Activated CD8-positive, alpha-beta memory T cell treated with anti-CD3 and anti-CD28 coated beads, Interleukin-2, amount 50 U/mL, for 1 hour (primary cell): ENCODE measurements around the gene MEX3A.
"Not testable (repeated sequence)": the region's sequence is repeated elsewhere in the genome, so short reads cannot be mapped to it uniquely, and the experiment has no call there.

ENCODE experiments used
- DNase-seq: peaks from one replicate; pipeline ENCODE4 v3.0.0-alpha.2; 2020; ENCODE audit errors: extremely low read depth

The MEX3A gene

DNA sequence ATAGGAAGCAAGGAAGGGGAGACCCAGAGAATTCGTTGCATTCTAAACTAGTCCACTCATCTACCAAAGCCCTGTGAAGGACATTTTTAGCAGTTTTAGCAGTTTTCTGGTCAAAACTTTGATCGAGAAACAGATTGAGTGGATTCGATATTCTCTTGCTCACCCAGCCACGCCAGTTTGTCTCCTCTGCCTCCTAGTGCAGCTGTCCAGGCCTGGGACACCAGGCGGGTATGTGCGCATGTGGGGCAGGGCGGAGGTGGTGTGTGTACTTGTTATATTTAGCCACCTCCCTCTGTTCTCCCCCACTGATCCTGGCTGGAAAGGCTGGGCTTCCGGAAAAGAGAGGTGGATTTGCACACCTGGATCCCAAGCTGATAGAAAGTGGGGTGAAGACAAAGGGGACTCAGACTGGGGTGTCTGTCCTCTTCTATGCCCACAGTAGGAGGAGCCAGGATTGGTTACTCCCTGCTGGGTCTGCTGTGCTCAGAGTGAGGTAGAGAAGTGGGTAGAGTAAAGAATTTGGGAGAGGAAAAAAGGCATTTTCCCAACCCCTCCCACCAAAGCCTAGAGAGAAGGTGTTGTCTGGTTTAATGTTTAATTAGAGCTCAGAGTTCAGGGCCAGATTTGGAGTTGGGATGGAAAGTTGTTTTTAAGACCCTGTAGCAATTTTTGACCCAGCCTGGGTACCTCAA lies 36.1 kb upstream of the MEX3A start:
- DNase-seq: no peak

DNA sequence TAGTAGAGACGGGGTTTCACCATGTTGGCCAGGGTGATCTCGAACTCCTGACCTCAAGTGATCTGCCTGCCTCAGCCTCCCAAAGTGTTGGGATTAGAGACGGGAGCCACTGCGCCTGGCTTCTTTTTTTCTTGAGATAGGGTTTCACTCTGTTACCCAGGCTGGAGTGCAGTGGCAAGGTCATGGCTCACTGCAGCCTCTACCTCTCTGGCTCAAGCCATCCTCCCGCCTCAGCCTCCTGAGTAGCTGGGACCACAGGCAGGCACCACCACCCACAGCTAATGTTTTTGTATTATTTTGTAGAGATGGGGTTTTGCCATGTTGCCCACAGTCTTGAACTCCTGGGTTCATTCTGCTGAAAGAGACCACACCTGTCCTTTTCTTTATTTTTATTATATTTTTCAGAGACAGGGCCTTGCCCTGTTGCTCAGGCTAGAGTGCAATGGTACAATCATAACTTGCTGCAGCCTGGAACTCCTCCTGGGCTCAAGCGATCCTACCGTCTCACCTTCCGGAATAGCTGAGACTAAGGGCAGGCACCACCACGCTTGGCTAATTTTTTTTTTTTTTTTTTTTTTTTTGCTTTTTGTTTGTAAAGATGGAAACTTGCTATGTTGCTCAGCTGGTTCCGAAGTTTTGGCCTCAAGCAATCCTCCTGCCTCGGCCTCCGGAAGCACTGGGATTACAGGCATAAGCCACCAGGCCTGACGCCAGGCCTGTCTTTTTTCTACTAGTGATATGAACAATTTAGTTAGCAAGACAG lies 35.3 kb upstream of the MEX3A start:
- DNase-seq: no peak

DNA sequence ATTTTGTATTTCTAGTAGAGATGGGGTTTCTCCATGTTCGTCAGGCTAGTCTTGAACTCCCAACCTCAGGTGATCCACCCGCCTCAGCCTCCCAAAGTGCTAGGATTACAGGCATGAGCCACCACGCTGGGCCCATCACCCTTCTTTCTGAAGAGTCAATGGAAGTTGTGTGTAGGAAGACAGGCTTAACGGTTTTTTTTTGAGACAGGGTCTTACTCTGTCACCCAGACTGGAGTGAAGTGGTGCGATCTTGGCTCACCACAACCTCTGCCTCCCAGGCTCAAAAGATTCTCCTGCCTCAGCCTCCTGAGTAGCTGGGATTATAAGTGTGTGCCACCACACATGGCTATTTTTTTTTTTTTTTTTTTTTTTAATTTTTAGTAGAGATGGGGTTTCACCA lies 34.5 kb upstream of the MEX3A start:
- DNase-seq: not testable (repeated sequence)

DNA sequence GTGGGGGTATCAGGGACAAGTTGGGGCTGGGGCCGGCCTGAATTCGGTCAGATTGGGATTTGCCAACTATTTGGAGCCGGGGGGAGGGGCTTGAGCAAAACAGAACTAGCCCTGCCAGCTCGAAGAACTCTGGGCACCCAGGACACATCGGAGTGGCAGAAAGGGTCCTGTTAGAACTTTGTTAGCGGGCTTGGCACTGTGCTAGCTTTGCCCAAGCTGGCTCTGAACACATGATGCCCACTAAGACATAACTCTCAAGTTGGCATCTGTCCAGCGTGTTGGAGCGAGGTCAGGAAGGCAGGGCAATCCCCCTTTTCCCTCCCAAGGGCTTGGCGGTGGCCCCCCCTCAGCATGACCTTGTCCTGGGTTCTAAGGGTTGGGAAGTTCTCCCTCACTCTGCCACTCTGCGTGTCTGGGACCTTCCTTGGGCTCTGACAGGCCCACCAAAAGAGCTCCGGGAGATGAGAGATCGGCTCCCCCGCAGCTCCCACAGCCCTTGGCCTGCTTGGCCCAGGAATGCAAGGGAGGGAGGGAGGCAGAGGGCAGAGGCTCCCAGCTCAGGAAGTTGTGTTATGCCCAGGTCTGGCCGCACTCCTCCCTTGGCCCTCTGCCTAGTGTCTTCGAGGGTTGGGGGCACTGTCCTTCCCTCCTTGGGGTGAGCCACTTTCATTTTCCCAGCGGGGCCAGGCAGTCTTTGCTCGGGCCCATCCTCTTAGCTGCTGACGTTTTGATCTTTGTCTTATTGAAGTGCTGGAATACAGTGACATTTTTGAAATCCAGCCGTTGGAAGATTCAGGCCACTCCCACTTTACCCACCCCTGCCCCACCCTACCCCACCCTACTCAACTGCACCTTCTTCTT lies 33.5 kb upstream of the MEX3A start:
- no peak for DNase-seq

DNA sequence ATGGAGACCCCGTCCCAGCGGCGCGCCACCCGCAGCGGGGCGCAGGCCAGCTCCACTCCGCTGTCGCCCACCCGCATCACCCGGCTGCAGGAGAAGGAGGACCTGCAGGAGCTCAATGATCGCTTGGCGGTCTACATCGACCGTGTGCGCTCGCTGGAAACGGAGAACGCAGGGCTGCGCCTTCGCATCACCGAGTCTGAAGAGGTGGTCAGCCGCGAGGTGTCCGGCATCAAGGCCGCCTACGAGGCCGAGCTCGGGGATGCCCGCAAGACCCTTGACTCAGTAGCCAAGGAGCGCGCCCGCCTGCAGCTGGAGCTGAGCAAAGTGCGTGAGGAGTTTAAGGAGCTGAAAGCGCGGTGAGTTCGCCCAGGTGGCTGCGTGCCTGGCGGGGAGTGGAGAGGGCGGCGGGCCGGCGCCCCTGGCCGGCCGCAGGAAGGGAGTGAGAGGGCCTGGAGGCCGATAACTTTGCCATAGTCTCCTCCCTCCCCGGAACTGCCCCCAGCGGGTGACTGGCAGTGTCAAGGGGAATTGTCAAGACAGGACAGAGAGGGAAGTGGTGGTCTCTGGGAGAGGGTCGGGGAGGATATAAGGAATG lies 32.8 kb upstream of the MEX3A start:
- no peak for DNase-seq

DNA sequence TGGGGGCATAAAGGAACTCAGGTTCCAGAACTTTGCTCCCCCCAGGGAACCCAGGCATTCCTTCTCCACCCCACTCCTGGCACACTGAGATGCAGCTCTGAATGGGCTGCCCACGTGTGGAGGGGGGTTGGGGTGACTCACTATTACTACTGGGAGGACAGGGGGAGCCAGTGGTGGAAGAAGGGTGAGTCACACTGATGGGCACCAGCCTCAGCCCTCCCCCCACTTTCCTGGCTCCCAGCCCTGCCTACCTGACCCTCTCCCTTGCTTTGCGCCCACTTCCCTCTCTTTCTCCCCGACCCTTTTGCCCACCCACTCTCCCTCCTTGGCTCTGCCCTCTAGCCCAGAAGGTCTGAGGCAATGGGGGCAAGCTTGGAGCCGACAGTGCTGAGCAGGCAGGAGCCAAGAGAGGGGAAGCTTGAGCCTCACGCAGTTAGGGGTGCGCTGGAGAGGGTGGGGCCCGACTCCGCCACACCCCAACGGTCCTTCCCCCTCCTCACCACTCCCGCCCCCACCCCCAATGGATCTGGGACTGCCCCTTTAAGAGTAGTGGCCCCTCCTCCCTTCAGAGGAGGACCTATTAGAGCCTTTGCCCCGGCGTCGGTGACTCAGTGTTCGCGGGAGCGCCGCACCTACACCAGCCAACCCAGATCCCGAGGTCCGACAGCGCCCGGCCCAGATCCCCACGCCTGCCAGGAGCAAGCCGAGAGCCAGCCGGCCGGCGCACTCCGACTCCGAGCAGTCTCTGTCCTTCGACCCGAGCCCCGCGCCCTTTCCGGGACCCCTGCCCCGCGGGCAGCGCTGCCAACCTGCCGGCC lies 32.0 kb upstream of the MEX3A start, which contains the start of gene LMNA:
Gene LMNA (plus strand): TSS at position 611 of the 818 bp plus-strand sequence. CDS start 208 bp downstream, outside the sequence.
- DNase-seq: peak; percentile 77

DNA sequence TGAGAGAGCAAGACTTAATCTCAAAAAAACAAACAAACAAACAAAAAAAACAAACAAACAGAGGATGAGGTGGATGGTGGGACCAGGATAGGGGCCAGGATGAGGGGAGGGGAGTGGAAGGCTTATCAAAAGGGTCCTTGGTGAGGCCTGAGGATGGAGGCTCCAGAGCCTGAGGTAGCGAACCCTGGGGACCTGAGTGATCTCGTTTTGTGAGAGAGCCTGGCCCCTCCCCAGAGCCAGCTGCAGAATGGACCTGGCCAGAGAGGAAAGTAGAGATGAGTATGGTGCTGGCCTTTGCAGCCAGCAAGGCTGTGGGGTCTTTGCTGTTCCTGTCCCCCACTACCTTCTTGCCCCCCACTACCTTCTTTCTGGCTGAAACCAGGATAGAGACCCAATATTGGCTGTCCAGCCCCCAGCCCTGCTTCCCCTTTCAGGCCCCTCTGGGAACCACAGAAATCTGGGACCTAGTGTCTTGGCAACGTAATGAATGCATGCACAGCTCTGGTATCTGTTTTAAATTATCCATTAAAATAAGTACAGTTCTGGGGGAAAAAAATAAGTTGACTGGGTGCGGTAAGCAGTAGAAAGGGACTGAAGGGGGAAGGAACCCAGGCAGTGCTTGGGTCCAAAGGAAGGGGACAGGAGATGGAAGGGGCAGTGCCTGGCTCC lies 31.2 kb upstream of the MEX3A start:
- no peak for DNase-seq

DNA sequence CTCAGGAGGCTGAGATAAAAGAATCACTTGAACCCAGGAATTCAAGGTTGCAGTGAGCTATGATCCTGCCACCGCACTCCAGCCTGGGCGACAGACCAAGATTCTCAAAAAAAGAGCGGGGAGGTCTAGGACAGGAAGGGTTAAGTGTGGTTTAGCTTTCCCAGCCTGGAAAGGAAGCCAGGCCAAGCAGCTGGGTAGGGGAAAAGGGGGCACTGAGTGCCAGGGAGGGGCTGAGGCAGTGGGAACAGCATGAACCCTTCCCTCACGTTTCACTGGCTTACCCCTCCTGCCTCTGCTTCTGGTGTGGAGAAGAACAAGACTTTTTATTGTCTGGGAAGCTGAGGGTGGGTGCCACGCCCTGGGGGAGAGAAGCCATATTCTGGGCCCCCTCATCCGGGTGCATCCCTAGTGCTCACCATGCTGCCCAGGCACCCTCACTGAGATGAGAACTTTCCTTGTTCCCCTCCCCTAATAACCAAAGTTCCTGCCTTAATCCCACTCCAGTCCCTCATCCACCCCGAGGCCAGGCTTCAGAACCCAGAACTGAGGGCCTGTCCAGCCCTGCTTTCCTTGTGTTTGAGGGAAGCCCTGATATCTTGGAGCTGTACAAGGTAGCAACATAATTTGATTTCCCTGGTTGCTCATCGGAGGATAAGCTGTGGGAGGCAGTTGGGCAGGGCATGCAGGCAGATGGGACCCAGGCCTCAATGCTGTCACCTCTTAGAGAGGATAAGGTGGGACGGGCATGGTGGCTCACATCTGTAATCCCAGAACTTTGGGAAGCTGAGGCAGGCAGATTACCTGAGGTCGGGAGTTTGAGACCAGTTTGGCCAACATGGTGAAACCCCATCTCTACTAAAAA lies 30.2 kb upstream of the MEX3A start:
- DNase-seq: no peak

DNA sequence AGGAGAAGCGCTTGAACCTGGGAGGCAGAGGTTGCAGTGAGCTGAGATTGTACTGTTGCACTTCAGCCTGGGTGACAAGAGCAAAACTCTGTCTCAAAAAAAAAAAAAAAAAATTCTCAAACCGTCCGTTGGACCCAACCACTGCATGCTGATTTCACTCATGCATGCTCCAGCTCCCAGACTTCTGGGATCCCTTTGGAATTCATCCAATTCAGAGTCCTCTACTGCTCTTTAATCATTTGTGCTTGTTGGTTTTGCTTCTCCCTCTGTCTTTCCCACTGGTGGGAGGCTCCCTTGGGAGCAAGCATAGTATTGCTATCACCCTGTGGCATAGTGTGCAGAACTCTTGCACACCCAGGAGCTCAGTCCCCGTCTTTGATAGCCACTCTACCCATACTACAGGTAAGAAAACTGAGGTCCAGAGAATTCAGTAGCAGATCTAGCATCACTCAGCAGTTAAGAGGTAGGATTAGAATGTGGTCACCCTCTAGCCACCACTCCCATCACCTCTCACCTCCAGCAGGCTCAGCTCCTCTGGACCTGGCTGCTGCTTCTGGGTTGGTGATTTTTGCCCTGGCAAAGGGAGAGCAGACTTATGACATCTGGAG lies 29.2 kb upstream of the MEX3A start:
- no peak for DNase-seq

DNA sequence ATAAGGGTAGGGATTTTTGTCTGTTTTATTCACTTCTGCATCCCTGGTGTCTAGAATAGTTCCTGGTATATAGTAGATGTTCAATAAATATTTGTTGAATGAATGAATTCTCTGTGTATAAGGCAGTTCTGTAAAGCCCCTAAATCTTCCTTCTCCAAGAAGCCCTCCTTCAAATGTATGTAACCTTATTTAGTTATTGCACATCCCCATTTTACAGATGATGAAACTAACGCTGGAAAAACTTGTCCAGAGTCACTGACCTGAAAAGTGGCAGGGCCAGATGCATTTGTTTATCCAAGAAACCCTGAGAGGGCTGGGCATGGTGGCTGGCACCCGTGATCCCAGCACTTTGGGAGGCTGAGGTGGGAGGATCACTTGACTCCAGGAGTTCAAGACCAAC lies 28.0 kb upstream of the MEX3A start:
- DNase-seq: no peak

DNA sequence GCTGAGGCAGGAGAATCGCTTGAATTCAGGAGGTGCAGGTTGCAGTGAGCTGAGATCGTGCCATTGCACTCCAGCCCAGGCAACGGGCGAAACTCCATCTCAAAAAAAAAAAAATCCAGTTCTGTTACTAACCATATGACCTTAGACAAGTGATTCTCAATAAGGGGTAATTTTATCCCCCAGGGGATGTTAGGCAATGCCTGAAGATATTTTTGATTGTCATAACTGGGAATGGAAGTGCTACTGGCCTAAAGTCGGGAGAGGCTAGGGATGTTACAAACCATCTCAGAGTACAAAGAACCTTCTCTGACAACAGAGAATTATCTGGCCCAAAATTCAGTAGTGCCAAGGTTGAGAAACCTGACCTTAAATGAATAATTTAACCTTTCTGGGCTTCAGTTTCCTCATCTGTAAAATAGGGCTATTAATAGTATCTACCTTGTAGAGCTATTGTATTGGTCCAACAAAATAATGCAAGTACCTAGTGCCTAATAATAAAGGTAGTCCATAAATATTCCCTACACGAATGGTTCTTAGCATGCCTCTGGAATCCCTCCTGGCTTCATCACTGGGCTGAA lies 26.5 kb upstream of the MEX3A start:
- no peak for DNase-seq

DNA sequence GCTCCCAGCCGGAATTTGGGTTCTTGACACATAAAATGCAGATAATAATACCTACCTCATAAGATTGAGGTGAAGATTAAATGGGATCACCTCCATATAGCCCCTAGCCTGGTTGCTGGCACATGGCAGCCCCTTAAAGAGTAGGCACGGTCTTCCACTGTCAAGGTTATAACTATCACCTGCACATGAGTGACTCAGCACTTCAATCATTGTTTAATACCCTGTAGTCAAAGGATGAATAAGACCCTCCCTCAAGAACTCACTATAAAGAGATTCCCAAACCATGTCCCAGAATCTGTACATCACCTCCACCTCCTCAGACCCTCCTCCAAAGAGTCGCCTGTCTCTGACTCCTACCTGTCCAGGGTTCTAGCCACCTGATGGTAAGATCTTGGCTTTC lies 25.8 kb upstream of the MEX3A start:
- DNase-seq: no peak

DNA sequence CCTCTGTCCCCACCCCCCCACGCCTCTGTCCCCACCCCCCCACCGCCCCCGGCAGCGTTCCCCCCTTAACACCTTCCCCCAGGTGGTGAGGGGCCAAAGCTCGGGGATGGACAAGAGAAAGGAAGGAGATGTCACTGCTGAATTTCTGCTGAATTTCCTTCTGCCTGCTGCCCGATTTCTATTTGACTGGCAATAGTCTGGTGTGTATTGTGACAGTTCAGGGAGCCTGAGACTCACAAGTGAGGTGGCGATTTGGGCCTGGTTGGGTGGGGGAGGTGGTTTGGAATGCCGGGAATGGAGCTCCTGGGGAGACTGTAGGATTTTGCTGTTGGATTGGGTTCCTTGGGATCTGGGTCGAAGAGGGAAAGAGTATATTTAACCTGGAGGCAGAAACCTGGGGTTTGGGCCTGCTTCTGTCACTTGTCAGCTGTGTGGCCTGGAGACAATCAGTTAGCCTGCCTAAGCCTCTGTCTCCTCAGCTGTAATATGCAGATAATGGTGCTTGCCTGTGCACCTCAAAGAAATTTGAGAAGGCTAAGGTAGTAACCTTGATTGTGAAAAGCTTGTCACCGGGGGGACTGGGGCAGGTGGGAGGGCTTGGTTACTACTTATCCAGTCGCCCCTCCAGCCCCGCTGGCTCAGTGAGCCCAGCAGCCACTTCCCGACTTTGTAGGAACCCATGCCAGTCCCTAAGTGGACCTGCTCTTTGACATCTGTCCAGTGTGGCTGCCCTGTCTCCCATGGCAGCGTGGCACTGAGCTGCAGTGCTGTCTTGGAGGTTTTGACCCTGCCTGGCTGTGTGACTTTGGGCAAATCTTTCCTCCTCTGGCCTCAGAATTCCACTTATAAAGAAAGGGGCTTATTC lies 24.6 kb upstream of the MEX3A start:
- DNase-seq: no peak

DNA sequence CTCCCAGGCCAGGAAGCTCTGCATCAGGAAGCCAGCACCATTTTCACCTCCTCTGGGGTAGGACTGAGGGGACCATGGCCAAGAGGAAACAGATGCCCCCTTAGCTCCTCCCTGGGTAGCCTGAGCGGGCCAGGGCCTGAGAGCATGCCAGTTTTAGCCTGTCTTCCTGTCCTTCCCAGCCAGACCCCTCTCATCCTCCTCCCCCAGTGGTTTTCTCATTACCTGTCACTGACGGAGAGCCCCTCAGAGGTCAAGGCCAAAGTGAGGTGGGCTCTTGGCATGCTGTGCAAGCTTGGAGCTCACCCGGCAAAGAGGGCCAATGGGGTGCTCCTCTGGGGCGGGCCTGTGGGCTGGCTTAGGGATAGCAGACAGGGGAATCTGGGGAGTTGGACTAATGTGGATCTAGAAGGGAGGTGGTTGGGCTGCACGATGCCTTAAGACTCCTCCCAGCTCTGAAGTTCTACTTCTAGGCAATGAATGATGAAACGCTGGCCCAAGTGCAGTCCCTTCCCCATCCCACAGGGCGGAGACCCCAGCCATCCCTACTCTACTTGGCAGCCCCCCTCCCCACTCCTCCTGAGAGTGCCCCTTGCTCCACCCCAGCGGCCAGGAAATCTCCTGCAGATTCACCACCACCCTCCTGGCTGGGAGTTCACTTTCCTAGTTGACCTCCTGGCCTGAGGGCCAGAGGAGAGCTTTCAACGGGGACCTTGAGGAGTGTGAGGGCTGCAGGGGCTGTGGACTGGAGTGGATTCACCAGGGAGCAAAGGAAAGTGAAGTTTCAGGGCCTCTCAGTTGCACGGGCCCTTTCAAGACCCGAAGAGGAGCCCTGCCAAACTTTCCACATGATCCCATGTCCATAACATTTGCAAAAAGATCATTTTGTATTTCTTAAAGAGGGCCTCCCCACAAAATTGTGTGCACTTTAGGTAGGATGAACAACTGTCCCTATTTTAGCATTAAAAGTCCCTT lies 22.9 kb upstream of the MEX3A start:
- no peak for DNase-seq

DNA sequence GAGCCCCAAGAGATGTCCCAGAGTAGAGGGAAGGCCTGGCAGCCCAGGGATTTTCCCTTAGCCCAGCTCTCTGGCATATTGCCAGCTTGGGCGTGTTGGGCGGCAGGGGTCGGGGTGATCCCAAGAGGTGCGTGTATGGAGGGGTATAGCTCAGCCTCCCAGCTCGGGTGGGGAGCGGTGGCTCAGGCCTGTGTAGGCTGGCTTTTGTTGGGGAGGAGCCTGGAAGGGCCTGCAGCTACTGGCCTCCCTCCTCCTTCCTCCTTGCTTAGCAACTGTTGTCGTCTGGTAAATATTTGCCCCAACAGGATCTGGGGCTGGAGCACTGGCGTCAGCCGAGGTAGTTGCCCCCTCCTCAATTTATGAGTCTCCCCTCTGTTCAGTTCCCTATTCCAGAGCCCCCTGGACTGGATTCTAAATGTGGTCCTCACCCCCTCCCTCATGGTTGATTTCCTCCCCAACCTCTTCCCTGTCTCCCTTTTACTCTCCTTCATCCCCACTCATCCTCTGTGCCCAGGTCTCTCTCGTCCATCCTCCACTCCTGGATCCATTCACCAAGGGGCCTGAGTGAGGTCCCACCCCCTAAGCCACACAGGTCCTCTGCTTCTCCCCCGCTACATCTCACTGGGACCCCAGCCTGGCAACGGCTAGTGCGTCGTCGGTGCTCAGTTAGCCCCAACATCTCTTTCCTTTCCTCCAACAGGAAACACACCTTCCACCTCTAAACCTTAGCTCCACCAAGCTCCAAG lies 22.0 kb upstream of the MEX3A start:
- DNase-seq: no peak

DNA sequence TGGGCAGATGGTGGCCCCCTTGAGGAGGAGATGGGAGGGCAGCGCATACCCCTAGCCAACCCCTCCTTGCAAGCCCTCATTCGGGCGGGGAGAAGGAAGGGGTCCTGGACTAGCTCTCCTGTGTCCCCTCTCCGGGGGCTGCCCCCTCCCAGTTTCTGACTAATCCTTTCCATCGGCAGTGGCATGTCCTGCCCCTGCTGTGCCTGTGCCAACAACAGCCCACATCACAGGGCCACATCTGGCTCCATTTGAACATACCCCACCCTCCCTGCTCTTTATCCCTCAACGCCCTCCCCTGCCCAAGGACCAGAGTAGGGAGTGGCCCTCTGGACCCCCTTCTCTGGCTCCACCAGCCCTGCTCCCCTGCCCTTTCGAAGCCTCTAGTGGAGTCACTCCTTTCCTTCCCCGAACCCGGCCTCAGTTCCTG lies 21.3 kb upstream of the MEX3A start:
- no peak for DNase-seq
